PC-3 (cell line): ENCODE measurements around the gene GGNBP2.

ENCODE experiments used
- EZH2phosphoT487 ChIP-seq: fragments of 300-600 bp; sonication (generic); IDR thresholded peaks from 2 replicates; pipeline ENCODE4 v1.6.1; 2018; ENCODE audit warnings: mild to moderate bottlenecking, antibody characterized with exemption, low read length, borderline replicate concordance
- TF ChIP-seq, protein P1 (sequence below): fragments of 300-600 bp; sonication (generic); conservative IDR thresholded peaks from 2 replicates; pipeline ENCODE4 v1.5.1; 2017; ENCODE audit warnings: antibody characterized with exemption, low read depth, mild to moderate bottlenecking, low read length

- TF ChIP-seq, protein P1, sequence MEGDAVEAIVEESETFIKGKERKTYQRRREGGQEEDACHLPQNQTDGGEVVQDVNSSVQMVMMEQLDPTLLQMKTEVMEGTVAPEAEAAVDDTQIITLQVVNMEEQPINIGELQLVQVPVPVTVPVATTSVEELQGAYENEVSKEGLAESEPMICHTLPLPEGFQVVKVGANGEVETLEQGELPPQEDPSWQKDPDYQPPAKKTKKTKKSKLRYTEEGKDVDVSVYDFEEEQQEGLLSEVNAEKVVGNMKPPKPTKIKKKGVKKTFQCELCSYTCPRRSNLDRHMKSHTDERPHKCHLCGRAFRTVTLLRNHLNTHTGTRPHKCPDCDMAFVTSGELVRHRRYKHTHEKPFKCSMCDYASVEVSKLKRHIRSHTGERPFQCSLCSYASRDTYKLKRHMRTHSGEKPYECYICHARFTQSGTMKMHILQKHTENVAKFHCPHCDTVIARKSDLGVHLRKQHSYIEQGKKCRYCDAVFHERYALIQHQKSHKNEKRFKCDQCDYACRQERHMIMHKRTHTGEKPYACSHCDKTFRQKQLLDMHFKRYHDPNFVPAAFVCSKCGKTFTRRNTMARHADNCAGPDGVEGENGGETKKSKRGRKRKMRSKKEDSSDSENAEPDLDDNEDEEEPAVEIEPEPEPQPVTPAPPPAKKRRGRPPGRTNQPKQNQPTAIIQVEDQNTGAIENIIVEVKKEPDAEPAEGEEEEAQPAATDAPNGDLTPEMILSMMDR = no peak
- TF ChIP-seq EZH2phosphoT487 = no peak
These were observed 9.0 kb upstream of the GGNBP2 start for GRCh38 chr17:36535669-36536081.
